Fibroblast of the aortic adventitia (primary cell): ENCODE data around the gene FMN1. TPM values are rescaled to one million over a fixed set of nuclear protein-coding genes. Genes with fewer than 3 reads are reported as not detected.

Experiments used
- DNase-seq: peaks from one replicate; pipeline ENCODE4 v3.0.0-alpha.2; 2010; ENCODE audit warnings: low read depth
- H3K4me3 ChIP-seq: 2 replicates; pipeline ENCODE4 v1.5.1; 2011; ENCODE audit warnings: low read depth, mild to moderate bottlenecking, control low read depth, low read length, moderate library complexity
- total RNA-seq: library from RNA; depleted of rRNA; stranded (reverse); fragments of >200 nt; gene quantifications from 2 replicates; pipeline ENCODE4 v1.2.3, GENCODE V29; 2012; ENCODE audit warnings: low replicate concordance
- TF ChIP-seq, protein P1 (sequence below): IDR thresholded peaks from 2 replicates; pipeline ENCODE4 v1.5.1; 2011; ENCODE audit warnings: mild to moderate bottlenecking, low read length, control low read depth, inconsistent platforms; ENCODE audit not compliant: insufficient read depth

The FMN1 gene
- total RNA-seq: 1.1 and 9.2 TPM in 2 replicates

DNA sequence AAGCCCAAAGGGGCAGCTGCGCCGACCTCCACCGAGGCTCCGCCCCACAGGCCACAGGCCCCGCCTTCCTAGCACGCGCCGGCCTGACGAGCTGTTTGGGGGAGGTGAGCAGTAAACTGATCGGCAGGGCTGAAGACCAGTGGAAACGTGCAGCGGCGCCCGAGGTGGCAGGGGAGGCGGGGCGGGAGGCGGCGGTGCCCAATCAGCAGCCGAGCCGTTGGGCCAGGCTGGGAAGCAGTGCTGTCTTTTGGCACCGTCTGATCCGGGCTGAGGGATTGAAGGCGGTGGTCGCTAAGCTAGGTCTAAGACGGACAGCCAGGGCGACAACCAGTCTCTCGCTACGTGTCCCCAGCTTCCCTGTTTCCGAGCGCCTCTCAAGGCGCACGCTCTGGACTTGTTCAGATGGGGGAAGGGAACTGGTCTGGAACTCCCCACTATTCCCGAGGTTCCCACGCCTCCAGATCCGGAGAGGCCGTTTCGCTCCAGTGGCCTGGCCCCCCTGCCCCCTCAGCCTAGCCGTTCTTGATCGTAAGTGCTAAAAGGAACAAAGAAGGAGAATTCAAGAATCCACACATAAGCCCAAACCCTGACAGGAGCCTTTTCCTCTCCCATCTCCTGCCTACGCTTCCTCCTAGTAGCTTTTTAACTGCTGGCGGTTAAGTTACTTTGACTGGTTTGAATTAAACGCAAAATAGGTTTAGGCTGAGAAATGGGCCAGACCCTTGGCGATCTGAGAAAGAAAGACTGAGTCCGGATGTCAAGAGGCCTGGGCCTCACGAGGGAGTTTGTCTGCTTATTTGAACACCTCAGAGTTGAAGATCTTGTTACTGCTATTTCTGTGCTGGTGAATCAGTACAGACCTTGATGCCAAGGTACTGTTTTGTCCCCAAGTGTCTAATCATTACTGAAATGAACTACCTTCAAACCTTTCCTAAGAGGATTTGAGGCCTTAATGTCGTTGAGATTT is at the start of gene FMN1:
Gene FMN1, minus strand, starts transcription at position 11 of the 967 bp plus-strand sequence. CDS start 39,800 bp downstream, outside the sequence.
- peak; percentile 83 for DNase-seq
- TF ChIP-seq, protein P1, sequence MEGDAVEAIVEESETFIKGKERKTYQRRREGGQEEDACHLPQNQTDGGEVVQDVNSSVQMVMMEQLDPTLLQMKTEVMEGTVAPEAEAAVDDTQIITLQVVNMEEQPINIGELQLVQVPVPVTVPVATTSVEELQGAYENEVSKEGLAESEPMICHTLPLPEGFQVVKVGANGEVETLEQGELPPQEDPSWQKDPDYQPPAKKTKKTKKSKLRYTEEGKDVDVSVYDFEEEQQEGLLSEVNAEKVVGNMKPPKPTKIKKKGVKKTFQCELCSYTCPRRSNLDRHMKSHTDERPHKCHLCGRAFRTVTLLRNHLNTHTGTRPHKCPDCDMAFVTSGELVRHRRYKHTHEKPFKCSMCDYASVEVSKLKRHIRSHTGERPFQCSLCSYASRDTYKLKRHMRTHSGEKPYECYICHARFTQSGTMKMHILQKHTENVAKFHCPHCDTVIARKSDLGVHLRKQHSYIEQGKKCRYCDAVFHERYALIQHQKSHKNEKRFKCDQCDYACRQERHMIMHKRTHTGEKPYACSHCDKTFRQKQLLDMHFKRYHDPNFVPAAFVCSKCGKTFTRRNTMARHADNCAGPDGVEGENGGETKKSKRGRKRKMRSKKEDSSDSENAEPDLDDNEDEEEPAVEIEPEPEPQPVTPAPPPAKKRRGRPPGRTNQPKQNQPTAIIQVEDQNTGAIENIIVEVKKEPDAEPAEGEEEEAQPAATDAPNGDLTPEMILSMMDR: no peak
- peak within 1 kb of the TSS; percentile 72 for H3K4me3 ChIP-seq

- no peak overlapping the region for H3K4me3 ChIP-seq
- DNase-seq: peak; percentile 15
- TF ChIP-seq, protein P1: no peak
Measured at GRCh38 chr15:33243869-33244268, 49.4 kb upstream of the FMN1 start.

GRCh38 chr15:33243393-33243792 is 48.9 kb upstream of the FMN1 start:
- H3K4me3 ChIP-seq: no peak overlapping the region
- peak; percentile 4 for DNase-seq
- TF ChIP-seq, protein P1: no peak

- no peak overlapping the region for H3K4me3 ChIP-seq
- TF ChIP-seq, protein P1: peak; percentile 27
- peak; percentile 1 for DNase-seq
Measured at GRCh38 chr15:33242669-33243191, 48.2 kb upstream of the FMN1 start.

- DNase-seq: peak; percentile 5
Measured at GRCh38 chr15:33242165-33242564, 47.7 kb upstream of the FMN1 start.

DNA sequence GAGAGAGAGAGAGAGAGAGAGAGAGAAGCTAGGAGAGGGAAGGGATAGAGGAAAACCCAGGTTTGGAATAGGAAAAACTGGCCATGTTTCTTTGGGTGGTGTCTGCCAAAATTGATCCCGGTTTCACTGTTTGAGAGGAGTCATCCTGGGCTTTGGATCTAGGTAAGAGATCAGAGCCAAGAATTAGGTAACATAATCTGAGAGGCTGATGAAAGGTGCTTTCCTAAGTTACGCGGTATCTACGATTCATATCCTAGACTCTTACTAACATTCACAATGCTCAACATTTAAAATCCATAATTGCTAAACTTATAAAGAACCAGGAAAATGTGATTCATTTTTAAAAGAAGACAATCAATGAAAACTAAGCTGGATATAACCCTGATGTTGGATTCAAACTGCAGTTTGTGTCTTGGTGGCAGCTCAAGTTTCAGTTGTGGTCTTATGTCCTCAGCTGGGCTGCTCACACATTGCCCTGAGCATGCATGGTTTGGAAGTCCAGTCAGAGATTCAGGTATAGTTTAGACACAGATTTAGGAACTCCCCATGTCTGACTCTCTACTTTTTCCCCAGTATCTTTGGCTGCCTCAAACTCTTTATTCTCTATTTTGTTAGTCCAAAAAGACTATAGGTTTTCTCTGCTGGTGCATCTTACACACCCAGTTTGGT is 42.5 kb upstream of the FMN1 start:
- H3K4me3 ChIP-seq: no peak overlapping the region
- TF ChIP-seq, protein P1: no peak
- DNase-seq: no peak

More at GRCh38 chr15:33242165-33242564, 47.7 kb upstream of the FMN1 start:
- no peak overlapping the region for H3K4me3 ChIP-seq
- TF ChIP-seq, protein P1: no peak
